HepG2 (cell line): ENCODE data around the gene KCNK17.

Experiments
- PRDM10 ChIP-seq: sonication (generic); formaldehyde crosslinking; IDR thresholded peaks from 2 replicates; pipeline ENCODE4 v1.4.0; 2020; ENCODE audit warnings: low read depth, missing genetic modification reagents
- RORA ChIP-seq: sonication (generic); formaldehyde crosslinking; IDR thresholded peaks from 2 replicates; pipeline ENCODE4 v1.5.0; 2020; ENCODE audit warnings: mild to moderate bottlenecking, missing genetic modification reagents, moderate library complexity
- TCF7L2 ChIP-seq: IDR thresholded peaks from 2 replicates; pipeline ENCODE4 v1.6.1; 2011; ENCODE audit warnings: mild to moderate bottlenecking, low read depth, low read length, moderate library complexity
- ZBTB2 ChIP-seq: sonication (generic); formaldehyde crosslinking; IDR thresholded peaks from 2 replicates; pipeline ENCODE4 v1.8.0; 2022; ENCODE audit warnings: low read depth, missing genetic modification reagents

DNA sequence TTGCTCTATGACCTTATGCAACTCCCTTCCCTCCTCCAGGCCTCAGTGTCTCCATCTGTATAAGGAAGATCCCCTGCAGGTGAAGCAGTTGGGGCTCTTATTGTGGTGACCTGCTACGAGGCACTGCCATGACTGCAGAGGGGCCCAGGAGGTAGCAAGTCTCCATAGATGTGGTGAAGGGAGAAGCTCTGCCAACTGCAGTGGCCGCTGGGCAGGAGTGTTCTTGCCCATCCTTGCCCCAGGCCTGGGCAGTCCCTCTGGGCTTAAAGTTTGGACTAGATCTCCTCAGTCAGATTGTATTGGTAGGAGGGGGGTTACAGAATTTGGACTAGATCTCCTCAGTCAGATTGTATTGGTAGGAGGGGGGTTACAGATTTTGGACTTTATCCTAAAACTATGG lies 12.2 kb downstream of the KCNK17 start:
- no peak for TF ChIP-seq PRDM10 (CRISPR knock-in tag)
- no peak for TF ChIP-seq ZBTB2 (CRISPR knock-in tag)
- TF ChIP-seq RORA (CRISPR knock-in tag): no peak
- no peak for TF ChIP-seq TCF7L2
